ENCODE data around the gene KRTAP12-3. TPM values are rescaled to one million over a fixed set of nuclear protein-coding genes. Genes with fewer than 3 reads are reported as not detected.
"Not testable (repeated sequence)": the region's sequence is repeated elsewhere in the genome, so short reads cannot be mapped to it uniquely, and the experiment has no call there.

The KRTAP12-3 gene
- total RNA-seq, 2 donors from 2014 or later, result not detected

DNA sequence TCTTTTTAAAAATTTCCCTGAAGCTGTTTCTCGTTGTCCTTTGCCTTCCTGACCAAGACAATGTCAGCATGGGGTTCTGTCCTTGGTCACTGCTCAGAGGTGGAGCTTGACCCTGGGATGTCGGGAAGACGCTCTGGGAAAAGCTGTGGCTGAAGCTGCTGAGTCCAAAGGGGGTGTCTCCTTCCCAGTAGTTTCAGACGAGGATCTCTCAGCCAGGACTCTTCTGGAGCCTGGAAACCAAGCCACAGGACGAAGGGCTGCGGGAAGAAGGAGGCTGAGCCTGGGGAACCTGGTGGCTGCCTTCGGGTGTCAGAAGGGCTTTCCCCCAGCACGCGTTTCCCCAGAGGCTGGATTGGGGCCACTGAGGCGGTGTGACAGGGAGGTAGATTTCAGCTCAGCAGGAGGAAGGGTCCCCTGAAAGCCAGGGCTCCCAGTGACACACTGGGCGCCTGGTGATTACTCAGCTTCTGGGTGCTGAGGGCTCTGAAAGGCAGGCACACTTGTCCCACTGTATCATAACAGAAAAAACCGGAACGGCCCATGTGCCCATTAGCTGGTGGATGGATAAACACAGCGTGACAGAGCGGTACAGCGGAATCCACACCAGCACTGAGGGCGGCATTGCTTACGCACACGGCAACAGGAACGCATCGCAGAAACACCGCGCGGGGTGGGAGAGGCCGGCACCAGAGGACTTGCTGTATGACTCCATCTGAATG lies 29.3 kb downstream of the KRTAP12-3 start:
- H3K27ac Mint-ChIP-seq, result peak overlapping the region; percentile 51
- H3K4me3 Mint-ChIP-seq, result no peak overlapping the region
- DNase-seq (no peak), ATAC-seq (no peak)
- H3K4me1 Mint-ChIP-seq, result peaks cover 17% of the 10 kb centered on the region
- H3K27me3 Mint-ChIP-seq, result peaks cover 38% of the 10 kb centered on the region
- H3K36me3 Mint-ChIP-seq (ENCODE audit: low read depth), result peaks cover 7% of the 10 kb centered on the region
- no peaks in the 10 kb centered on the region for H3K9me3 ChIP-seq (ENCODE audit: control insufficient read depth, low read length, poor library complexity, severe bottlenecking)

DNA sequence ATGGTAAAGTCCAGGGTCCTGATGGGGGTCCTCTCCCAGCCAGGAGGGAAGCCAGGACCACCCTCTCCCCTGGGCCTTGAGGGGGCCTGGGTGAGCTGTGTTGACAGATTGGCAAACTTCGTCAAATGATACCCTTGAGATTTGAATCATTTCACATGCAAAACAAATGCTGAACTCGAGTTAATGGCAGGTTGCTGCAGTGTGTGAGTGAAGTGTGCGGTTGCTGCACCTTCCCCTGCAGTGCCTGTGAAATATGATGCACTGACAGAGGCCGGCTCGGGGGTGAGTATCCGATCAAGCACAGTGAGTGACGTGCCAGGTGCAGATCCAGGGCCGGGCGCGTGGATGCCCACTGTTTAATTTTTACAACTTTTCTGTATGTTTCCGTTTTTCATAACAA lies 29.9 kb downstream of the KRTAP12-3 start:
- H3K36me3 Mint-ChIP-seq (ENCODE audit: low read depth), result peaks cover 7% of the 10 kb centered on the region
- no peak overlapping the region for H3K27ac Mint-ChIP-seq
- H3K9me3 ChIP-seq (ENCODE audit: control insufficient read depth, low read length, poor library complexity, severe bottlenecking), result no peaks in the 10 kb centered on the region
- DNase-seq, result no peak
- ATAC-seq, result no peak
- no peak overlapping the region for H3K4me3 Mint-ChIP-seq
- H3K27me3 Mint-ChIP-seq, result peaks cover 32% of the 10 kb centered on the region
- peaks cover 17% of the 10 kb centered on the region for H3K4me1 Mint-ChIP-seq

DNA sequence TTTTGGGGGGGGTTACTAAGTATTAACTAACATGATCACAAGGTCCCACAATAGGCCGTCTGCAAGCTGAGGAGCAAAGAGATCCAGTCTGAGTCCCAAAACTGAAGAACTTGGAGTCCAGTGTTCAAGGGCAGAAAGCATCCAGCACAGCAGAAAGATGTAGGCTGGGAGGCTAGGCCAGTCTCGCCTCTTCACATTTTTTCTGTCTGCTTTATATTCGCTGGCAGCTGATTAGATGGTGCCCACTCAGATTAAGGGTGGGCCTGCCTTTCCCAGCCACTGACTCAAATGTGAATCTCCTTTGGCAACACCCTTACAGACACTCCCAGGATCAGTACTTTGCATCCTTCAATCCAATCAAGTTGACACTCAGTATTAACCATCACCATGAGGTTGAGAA lies 32.0 kb downstream of the KRTAP12-3 start:
- Mint-ChIP-seq H3K27me3 (peaks cover 21% of the 10 kb centered on the region), H3K4me1 (peaks cover 11% of the 10 kb centered on the region)
- not testable (repeated sequence) for ATAC-seq; H3K27ac Mint-ChIP-seq; H3K36me3 Mint-ChIP-seq (ENCODE audit: low read depth); H3K4me3 Mint-ChIP-seq; DNase-seq; H3K9me3 ChIP-seq (ENCODE audit: control insufficient read depth, low read length, poor library complexity, severe bottlenecking)

DNA sequence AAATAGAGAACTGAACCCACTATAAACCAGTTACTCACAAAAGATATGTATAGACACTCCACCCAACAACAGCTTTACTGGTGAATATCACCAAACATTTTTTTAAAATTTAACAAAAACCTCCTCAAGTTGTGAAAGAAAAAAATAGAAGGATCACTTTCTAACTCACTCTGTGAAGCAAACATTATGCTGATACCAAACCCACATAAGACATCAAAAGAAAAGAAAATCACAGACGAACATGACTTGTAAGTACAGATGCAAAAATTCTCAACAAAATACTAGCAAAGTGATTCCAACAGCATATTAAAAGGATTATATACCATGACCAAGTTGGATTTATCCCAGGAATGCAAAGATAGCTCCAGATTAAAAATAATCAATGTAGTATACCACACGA lies 34.0 kb downstream of the KRTAP12-3 start:
- Mint-ChIP-seq H3K27me3 (peaks cover 23% of the 10 kb centered on the region), H3K27ac (no peak overlapping the region)

DNA sequence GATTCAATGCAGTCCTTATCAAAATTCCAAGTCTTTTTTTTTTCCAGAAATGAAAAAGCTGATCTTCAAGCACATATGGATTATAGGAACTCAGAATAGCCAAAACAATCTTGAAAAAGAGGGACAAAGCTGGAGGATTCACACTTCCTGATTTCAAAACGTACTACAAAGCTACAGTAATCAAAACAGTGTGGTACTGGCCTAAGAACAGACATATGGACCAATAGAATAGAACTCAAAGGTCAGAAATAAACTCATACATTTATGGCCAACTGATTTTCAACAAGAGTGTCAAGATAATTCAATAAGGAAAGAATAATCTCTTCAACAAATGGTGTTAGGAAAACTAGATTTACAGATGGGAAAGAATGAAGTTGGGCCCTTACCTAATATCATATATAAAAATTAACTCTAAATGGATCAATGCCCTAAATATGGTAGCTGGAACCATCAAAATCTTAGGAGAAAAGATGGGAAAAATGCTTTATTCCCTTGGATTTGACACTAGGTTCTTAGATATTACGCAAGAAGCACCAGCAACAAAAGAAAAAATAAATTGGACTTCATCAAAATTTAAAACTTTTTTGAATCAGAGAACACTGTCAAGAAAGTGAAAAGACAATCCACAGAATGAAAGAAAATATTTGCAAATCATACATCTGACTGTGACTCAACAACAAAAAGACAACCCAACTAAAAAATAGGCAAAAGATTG lies 35.2 kb downstream of the KRTAP12-3 start:
- DNase-seq, result no peak
- peaks cover 17% of the 10 kb centered on the region for H3K4me1 Mint-ChIP-seq
- no peak overlapping the region for H3K4me3 Mint-ChIP-seq
- H3K9me3 ChIP-seq (ENCODE audit: control insufficient read depth, low read length, poor library complexity, severe bottlenecking), result no peaks in the 10 kb centered on the region
- peaks cover 7% of the 10 kb centered on the region for H3K36me3 Mint-ChIP-seq (ENCODE audit: low read depth)
- no peak overlapping the region for H3K27ac Mint-ChIP-seq
- ATAC-seq, result no peak
- H3K27me3 Mint-ChIP-seq, result peaks cover 31% of the 10 kb centered on the region

More for the DNA sequence above, 34.0 kb downstream of the KRTAP12-3 start:
- Mint-ChIP-seq H3K4me3 (no peak overlapping the region), H3K36me3 (ENCODE audit: low read depth) (peaks cover 8% of the 10 kb centered on the region), H3K4me1 (peaks cover 9% of the 10 kb centered on the region)
- ATAC-seq (no peak), DNase-seq (no peak)
- H3K9me3 ChIP-seq (ENCODE audit: control insufficient read depth, low read length, poor library complexity, severe bottlenecking), result no peaks in the 10 kb centered on the region

DNA sequence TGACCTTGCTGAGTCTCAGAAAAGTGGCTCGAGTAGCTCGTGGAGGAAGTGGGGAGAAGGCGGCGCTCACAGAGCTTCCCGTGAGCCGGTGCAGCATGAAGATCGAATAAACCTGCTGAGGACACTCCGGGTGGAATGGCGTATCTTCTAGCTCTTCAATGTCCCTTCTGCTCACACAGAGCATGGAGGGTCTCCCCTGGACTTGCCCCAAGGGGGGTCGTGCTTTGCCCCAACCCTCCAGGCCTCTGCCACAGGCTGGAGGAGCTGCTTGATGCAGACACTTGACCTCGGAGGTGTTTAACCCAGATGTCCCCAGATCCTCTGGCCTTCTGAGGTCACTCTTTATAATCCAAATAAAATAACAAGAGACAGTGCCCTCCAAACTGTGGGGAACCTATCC lies 37.0 kb downstream of the KRTAP12-3 start:
- no peak for DNase-seq
- Mint-ChIP-seq H3K36me3 (ENCODE audit: low read depth) (peaks cover 12% of the 10 kb centered on the region), H3K4me1 (peaks cover 20% of the 10 kb centered on the region), H3K27ac (peak overlapping the region; percentile 75), H3K4me3 (no peak overlapping the region), H3K27me3 (peaks cover 45% of the 10 kb centered on the region)
- no peak for ATAC-seq
- H3K9me3 ChIP-seq (ENCODE audit: control insufficient read depth, low read length, poor library complexity, severe bottlenecking), result no peaks in the 10 kb centered on the region

DNA sequence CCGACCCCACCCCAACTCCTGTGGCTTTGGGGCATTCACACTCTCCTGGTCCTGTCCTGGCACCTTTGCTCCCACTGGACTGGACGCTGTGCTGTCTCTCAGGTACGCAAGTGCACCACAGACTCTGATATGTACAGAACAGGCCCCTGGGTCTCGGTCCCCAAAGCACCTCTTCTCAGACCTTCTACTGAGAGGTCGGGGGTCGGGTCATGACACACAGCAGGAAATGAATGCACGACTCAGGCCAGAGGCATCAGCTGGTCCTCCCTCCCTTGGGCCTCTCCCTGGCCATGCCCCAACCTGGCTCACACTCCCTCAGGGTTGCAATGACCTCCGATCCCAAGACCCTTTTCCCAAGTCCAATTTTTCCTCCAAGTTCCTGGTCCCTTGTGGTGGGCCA lies 37.5 kb downstream of the KRTAP12-3 start:
- peaks cover 20% of the 10 kb centered on the region for H3K4me1 Mint-ChIP-seq
- no peak overlapping the region for H3K4me3 Mint-ChIP-seq
- H3K27ac Mint-ChIP-seq, result peak overlapping the region; percentile 75
- H3K36me3 Mint-ChIP-seq (ENCODE audit: low read depth), result peaks cover 12% of the 10 kb centered on the region
- DNase-seq (no peak), ATAC-seq (no peak)
- H3K9me3 ChIP-seq (ENCODE audit: control insufficient read depth, low read length, poor library complexity, severe bottlenecking), result no peaks in the 10 kb centered on the region
- peaks cover 45% of the 10 kb centered on the region for H3K27me3 Mint-ChIP-seq

DNA sequence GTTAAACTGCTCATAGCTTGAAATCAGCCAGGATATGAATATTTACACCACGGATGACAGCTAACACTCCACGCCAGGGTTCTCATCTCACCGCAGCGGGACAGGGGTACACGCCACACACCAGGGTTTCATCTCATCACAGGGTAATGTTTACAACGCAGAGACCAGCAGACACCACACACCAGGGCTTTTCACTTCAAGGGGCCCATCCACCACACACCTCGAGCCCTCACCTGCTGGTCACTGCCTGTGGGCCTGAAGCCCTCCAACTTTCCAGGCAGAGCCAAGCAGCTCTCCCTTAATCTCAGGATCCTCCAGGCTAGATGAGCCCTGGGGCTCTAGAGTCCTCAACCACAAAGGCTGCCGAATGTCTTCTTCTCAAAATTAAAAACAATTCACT lies 37.9 kb downstream of the KRTAP12-3 start:
- H3K9me3 ChIP-seq (ENCODE audit: control insufficient read depth, low read length, poor library complexity, severe bottlenecking), result no peaks in the 10 kb centered on the region
- no peak for DNase-seq
- H3K4me1 Mint-ChIP-seq, result peaks cover 20% of the 10 kb centered on the region
- no peak for ATAC-seq
- peaks cover 49% of the 10 kb centered on the region for H3K27me3 Mint-ChIP-seq
- peaks cover 12% of the 10 kb centered on the region for H3K36me3 Mint-ChIP-seq (ENCODE audit: low read depth)
- peak overlapping the region; percentile 75 for H3K27ac Mint-ChIP-seq
- no peak overlapping the region for H3K4me3 Mint-ChIP-seq

DNA sequence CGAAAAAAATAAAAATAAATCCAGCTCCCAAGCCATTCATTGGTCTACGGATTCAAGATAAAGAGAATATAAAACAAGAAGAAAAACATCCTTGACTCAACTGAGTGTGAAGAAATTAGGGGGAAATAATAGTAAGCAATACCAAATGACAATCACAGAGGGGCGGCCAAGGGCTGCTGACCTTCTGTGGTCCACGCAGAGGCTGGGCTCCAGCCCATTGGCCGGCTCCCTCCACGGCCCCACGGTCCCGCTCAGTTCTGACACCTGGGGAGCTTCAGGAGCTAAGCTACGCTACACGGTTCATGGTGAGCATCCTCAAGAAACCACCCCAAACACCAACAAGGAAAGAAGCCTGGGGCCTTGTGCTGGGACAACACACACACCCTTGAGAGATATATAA lies 38.8 kb downstream of the KRTAP12-3 start:
- no peak for ATAC-seq
- H3K27me3 Mint-ChIP-seq, result peaks cover 58% of the 10 kb centered on the region
- no peak for DNase-seq

DNA sequence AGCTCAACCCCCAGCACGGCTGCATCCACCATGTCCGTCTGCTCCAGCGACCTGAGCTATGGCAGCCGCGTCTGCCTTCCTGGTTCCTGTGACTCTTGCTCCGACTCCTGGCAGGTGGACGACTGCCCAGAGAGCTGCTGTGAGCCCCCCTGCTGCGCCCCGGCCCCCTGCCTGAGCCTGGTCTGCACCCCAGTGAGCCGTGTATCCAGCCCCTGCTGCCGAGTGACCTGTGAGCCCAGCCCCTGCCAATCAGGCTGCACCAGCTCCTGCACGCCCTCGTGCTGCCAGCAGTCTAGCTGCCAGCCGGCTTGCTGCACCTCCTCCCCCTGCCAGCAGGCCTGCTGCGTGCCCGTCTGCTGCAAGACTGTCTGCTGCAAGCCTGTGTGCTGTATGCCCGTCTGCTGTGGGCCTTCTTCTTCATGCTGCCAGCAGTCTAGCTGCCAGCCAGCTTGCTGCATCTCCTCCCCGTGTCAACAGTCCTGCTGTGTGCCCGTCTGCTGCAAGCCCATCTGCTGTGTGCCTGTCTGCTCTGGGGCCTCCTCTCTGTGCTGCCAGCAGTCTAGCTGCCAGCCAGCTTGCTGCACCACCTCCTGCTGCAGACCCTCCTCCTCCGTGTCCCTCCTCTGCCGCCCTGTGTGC lies 39.6 kb downstream of the KRTAP12-3 start, which contains the start of gene KRTAP10-12:
Gene KRTAP10-12, plus strand, starts transcription at position 1 of the 639 bp plus-strand sequence. Its CDS starts 30 bp downstream, at position 31.
- not testable (repeated sequence) for H3K9me3 ChIP-seq (ENCODE audit: control insufficient read depth, low read length, poor library complexity, severe bottlenecking); ATAC-seq; H3K27ac Mint-ChIP-seq; DNase-seq
- Mint-ChIP-seq H3K27me3 (peaks cover 66% of the 10 kb centered on the region), H3K4me1 (peaks cover 18% of the 10 kb centered on the region), H3K36me3 (ENCODE audit: low read depth) (peaks cover 12% of the 10 kb centered on the region), H3K4me3 (peak within 1 kb of the TSS; percentile 19)

More for the DNA sequence above, 38.8 kb downstream of the KRTAP12-3 start:
- H3K9me3 ChIP-seq (ENCODE audit: control insufficient read depth, low read length, poor library complexity, severe bottlenecking), result no peaks in the 10 kb centered on the region
- Mint-ChIP-seq H3K4me1 (peaks cover 18% of the 10 kb centered on the region), H3K4me3 (no peak overlapping the region), H3K27ac (no peak overlapping the region), H3K36me3 (ENCODE audit: low read depth) (peaks cover 12% of the 10 kb centered on the region)

DNA sequence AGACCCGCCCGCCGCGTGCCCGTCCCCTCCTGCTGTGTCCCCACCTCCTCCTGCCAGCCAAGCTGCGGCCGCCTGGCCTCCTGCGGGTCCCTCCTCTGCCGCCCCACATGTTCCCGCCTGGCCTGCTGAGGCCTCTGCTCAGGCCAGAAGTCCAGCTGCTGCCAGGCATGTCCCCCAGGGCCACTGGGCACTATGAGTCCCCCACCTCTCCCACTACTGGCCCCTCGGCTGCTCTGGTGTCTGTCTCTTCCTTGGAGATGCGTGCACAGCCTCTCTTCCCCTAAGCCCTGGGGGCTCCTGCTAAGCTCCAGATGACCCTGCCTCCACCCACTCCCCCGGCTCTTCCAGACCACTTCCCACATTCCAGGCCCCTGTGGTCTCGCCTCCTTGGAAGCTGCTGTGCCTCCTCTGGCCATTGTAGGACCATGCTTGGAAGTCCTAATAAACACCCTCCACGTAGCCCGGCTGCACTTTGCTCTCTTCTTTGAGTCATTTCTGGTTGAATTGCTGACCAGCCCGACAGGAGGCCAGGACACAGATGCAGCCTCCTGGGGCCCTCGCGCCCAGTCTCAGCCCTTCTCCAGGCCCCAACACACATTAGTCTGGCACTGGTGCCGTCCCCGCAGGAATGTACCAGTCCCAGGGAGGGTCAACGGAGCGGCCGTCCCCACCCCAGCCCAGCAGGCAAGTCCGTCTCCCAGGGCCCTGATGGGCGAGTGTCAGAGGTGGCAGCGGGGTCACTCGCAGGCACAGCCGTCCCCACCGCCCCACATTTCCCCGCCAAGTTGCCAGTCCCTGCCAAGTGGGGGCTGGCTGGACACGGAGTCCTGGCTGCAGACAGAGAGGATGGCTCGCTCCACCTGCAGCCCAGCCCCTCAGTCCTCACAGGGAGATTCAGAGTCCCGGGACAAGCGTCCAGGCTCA lies 40.3 kb downstream of the KRTAP12-3 start:
- H3K36me3 Mint-ChIP-seq (ENCODE audit: low read depth), result peaks cover 17% of the 10 kb centered on the region
- peaks cover 73% of the 10 kb centered on the region for H3K27me3 Mint-ChIP-seq
- H3K9me3 ChIP-seq (ENCODE audit: control insufficient read depth, low read length, poor library complexity, severe bottlenecking), result no peaks in the 10 kb centered on the region
- H3K27ac Mint-ChIP-seq, result no peak overlapping the region
- DNase-seq (no peak), ATAC-seq (no peak)
- peaks cover 20% of the 10 kb centered on the region for H3K4me1 Mint-ChIP-seq
- no peak overlapping the region for H3K4me3 Mint-ChIP-seq

DNA sequence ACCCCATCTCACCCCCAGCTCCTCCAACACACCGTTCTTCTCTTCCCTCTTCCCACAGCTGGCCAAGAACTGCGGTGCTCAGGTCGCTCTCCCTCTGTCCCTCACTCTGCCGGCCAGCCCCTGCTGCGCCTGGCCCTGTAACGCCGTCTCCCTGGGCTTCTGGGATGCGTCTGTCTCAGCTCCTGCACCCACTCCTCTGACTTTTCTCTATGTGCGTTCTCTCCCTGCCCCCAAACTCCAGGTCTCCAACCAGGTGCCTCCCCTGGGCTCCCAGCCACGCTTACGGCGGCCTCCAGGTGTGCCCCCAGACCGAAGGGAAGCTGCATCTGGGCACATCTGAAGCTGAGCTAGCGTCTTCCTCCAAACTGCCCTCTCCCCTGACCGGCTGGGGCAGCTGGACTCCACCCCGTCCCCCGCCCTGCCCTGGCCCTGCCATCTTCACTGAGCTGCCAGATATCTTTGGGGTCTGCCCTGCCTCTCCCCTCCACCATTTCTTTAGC lies 41.8 kb downstream of the KRTAP12-3 start:
- no peak overlapping the region for H3K4me3 Mint-ChIP-seq
- peaks cover 20% of the 10 kb centered on the region for H3K4me1 Mint-ChIP-seq
- H3K27ac Mint-ChIP-seq, result no peak overlapping the region
- H3K9me3 ChIP-seq (ENCODE audit: control insufficient read depth, low read length, poor library complexity, severe bottlenecking), result no peaks in the 10 kb centered on the region
- DNase-seq (no peak), ATAC-seq (no peak)
- H3K27me3 Mint-ChIP-seq, result peaks cover 85% of the 10 kb centered on the region
- peaks cover 17% of the 10 kb centered on the region for H3K36me3 Mint-ChIP-seq (ENCODE audit: low read depth)
